H9 (cell line): Measurements from ENCODE around the gene DPF3. TPM values are rescaled to one million over a fixed set of nuclear protein-coding genes. Genes with fewer than 3 reads are reported as not detected.

Experiments
- DNase-seq: peaks from one replicate; pipeline ENCODE4 v3.0.0-alpha.2; 2017
- H2AFZ ChIP-seq: one replicate; pipeline ENCODE4 v1.6.1; 2013; ENCODE audit warnings: mild to moderate bottlenecking, low read length, control low read depth, moderate library complexity
- H2AK5ac ChIP-seq: 2 replicates; pipeline ENCODE4 v1.6.1; 2013; ENCODE audit warnings: low read length, control low read depth, mixed read lengths; ENCODE audit not compliant: insufficient read length
- H2BK120ac ChIP-seq: one replicate; pipeline ENCODE4 v1.6.1; 2013; ENCODE audit warnings: low read depth, mild to moderate bottlenecking, low read length, control low read depth, inconsistent platforms; ENCODE audit not compliant: poor library complexity, severe bottlenecking
- H2BK12ac ChIP-seq: 2 replicates; pipeline ENCODE4 v1.6.1; 2013; ENCODE audit warnings: low read length, control low read depth, mixed read lengths, low read depth; ENCODE audit not compliant: insufficient read length
- H2BK15ac ChIP-seq: 2 replicates; pipeline ENCODE4 v1.6.1; 2013; ENCODE audit warnings: low read depth, low read length, control low read depth
- H2BK20ac ChIP-seq: one replicate; pipeline ENCODE4 v1.6.1; 2013; ENCODE audit warnings: low read depth, mild to moderate bottlenecking, low read length, control low read depth, inconsistent platforms; ENCODE audit not compliant: poor library complexity, severe bottlenecking
- H2BK5ac ChIP-seq: 2 replicates; pipeline ENCODE4 v1.6.1; 2013; ENCODE audit warnings: low read length, control low read depth, mixed read lengths; ENCODE audit not compliant: insufficient read length
- H3K14ac ChIP-seq: 2 replicates; pipeline ENCODE4 v1.6.1; 2013; ENCODE audit warnings: low read length, control low read depth; ENCODE audit not compliant: insufficient read depth
- H3K18ac ChIP-seq: 2 replicates; pipeline ENCODE4 v1.6.1; 2013; ENCODE audit warnings: low read depth, mild to moderate bottlenecking, mixed read lengths, low read length, control low read depth; ENCODE audit not compliant: insufficient read length
- H3K23ac ChIP-seq: 2 replicates; pipeline ENCODE4 v1.6.1; 2013; ENCODE audit warnings: low read length, control low read depth, mixed read lengths, low read depth; ENCODE audit not compliant: insufficient read length
- H3K23me2 ChIP-seq: 2 replicates; pipeline ENCODE4 v1.6.1; 2013; ENCODE audit warnings: low read depth, mild to moderate bottlenecking, mixed read lengths, low read length, control low read depth; ENCODE audit not compliant: insufficient read length, poor library complexity, severe bottlenecking
- H3K27ac ChIP-seq: 2 replicates; pipeline ENCODE4 v1.5.1; 2013; ENCODE audit warnings: low read length, control low read depth, mixed read lengths, low read depth; ENCODE audit not compliant: insufficient read length
- H3K27me3 ChIP-seq: 2 replicates; pipeline ENCODE4 v1.6.1; 2013; ENCODE audit warnings: low read length, control low read depth, inconsistent platforms; ENCODE audit not compliant: insufficient read depth
- H3K4ac ChIP-seq: 2 replicates; pipeline ENCODE4 v1.6.1; 2013; ENCODE audit warnings: low read depth, mild to moderate bottlenecking, control low read depth, inconsistent platforms, low read length, moderate library complexity
- H3K4me1 ChIP-seq: 2 replicates; pipeline ENCODE4 v1.6.1; 2013; ENCODE audit warnings: low read length, control low read depth, inconsistent platforms; ENCODE audit not compliant: insufficient read depth
- H3K4me2 ChIP-seq: 2 replicates; pipeline ENCODE4 v1.6.1; 2013; ENCODE audit warnings: low read length, control low read depth, mixed read lengths; ENCODE audit not compliant: insufficient read length, insufficient read depth
- H3K56ac ChIP-seq: 2 replicates; pipeline ENCODE4 v1.6.1; 2013; ENCODE audit warnings: low read depth, mild to moderate bottlenecking, mixed read lengths, low read length, control low read depth; ENCODE audit not compliant: insufficient read length
- H3K79me1 ChIP-seq: 2 replicates; pipeline ENCODE4 v1.6.1; 2013; ENCODE audit warnings: low read depth, mild to moderate bottlenecking, moderate library complexity, low read length, control low read depth, inconsistent platforms; ENCODE audit not compliant: insufficient read depth, poor library complexity, severe bottlenecking
- H3K79me2 ChIP-seq: 2 replicates; pipeline ENCODE4 v1.6.1; 2013; ENCODE audit warnings: low read length, control low read depth, inconsistent platforms; ENCODE audit not compliant: insufficient read depth
- H3K9ac ChIP-seq: 2 replicates; pipeline ENCODE4 v1.6.1; 2013; ENCODE audit warnings: low read length, control low read depth, mixed read lengths; ENCODE audit not compliant: insufficient read length; ENCODE audit errors: extremely low read depth
- H3K9me3 ChIP-seq: one replicate; pipeline ENCODE4 v1.6.1; 2013; ENCODE audit warnings: low read depth, low read length, inconsistent platforms; ENCODE audit not compliant: control insufficient read depth
- H3T11ph ChIP-seq: one replicate; pipeline ENCODE4 v1.6.1; 2013; ENCODE audit warnings: mild to moderate bottlenecking, low read length, control low read depth, inconsistent platforms
- H4K20me1 ChIP-seq: one replicate; pipeline ENCODE4 v1.6.1; 2013; ENCODE audit not compliant: control insufficient read depth, insufficient read length, insufficient read depth
- H4K5ac ChIP-seq: 2 replicates; pipeline ENCODE4 v1.6.1; 2013; ENCODE audit warnings: low read depth, mild to moderate bottlenecking, mixed read lengths, low read length, control low read depth; ENCODE audit not compliant: insufficient read length
- H4K8ac ChIP-seq: replicated peaks from 2 replicates; pipeline ENCODE4 v1.6.1; 2013; ENCODE audit warnings: low read length, control low read depth, mixed read lengths, low read depth; ENCODE audit not compliant: insufficient read length
- H4K91ac ChIP-seq: 2 replicates; pipeline ENCODE4 v1.6.1; 2013; ENCODE audit warnings: low read depth, mild to moderate bottlenecking, moderate library complexity, mixed read lengths, low read length, control low read depth; ENCODE audit not compliant: insufficient read length
- H3K27ac Mint-ChIP-seq, 3 experiments: 2 replicates in 2 of 3; 3 replicates in 1 of 3; pipeline ENCODE4 v1.8.0; 2020 to 2021; ENCODE audit warnings: mixed read lengths in 3 of 3, mild to moderate bottlenecking in 1 of 3, moderate library complexity in 1 of 3
- H3K27me3 Mint-ChIP-seq: 2 replicates; pipeline ENCODE4 v1.8.0; 2021; ENCODE audit warnings: low read depth, mild to moderate bottlenecking, moderate library complexity, mixed read lengths
- H3K36me3 Mint-ChIP-seq, 3 experiments: 2 replicates in 2 of 3; 3 replicates in 1 of 3; pipeline ENCODE4 v1.8.0; 2020 to 2021; ENCODE audit warnings: low read depth in 3 of 3, mixed read lengths in 3 of 3; ENCODE audit not compliant: insufficient read depth in 1 of 3
- H3K4me1 Mint-ChIP-seq, 2 experiments: 2 replicates each; pipeline ENCODE4 v1.8.0; 2020; ENCODE audit warnings: mixed read lengths in 2 of 2
- H3K4me3 Mint-ChIP-seq, 2 experiments: 2 replicates in 1 of 2; 3 replicates in 1 of 2; pipeline ENCODE4 v1.8.0; 2020 to 2021; ENCODE audit warnings: mild to moderate bottlenecking in 2 of 2, mixed read lengths in 2 of 2, moderate library complexity in 1 of 2
- H3K9me3 Mint-ChIP-seq, 2 experiments: 2 replicates in 1 of 2; 3 replicates in 1 of 2; pipeline ENCODE4 v1.8.0; 2020; ENCODE audit warnings: mild to moderate bottlenecking in 2 of 2, mixed read lengths in 2 of 2, moderate library complexity in 1 of 2
- WGBS: extraction: QIAGEN DNeasy Blood & Tissue Kit; methylation state at CpG from one replicate; pipeline ENCODE4 v1.1.7; 2013; ENCODE audit warnings: missing lambda C conversion rate, low lambda C conversion rate, mixed read lengths; ENCODE audit not compliant: insufficient read length; ENCODE audit errors: extremely low coverage; 5-methylcytosine and 5-hydroxymethylcytosine counted together
- total RNA-seq: library from RNA; stranded (reverse); gene quantifications from 2 replicates; pipeline ENCODE4 v1.2.1, GENCODE V29; 2021
- TF ChIP-seq, protein P1 (sequence below): fragments of 200-600 bp; sonication (generic); conservative IDR thresholded peaks from 3 replicates; pipeline ENCODE4 v1.8.0; 2021; ENCODE audit warnings: antibody characterized with exemption, mild to moderate bottlenecking

DPF3 gene
- total RNA-seq, 1 experiment from 2014 or later, result not detected

DNA sequence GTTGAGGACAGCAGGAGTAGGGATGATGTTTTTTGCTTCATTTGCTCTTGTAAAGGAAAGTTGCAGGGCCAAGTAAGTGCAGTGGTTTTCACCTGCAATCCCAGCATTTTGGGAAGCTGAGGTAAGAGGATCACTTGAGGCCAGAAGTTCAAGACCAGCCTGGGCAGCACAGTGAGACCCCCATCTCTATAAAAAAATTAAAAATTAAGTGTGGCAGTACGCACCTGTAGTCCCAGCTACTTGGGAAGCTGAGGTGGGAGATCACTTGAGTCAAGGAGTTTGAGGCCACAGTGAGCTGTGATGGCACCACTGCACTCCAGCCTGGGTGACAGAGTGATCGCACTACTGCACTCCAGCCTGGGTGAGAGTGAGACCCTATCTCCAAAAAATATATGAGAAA, 10.8 kb downstream of the DPF3 start:
- no peak overlapping the region for H3K9ac ChIP-seq
- no peak overlapping the region for H3K18ac ChIP-seq
- no peak overlapping the region for H3K56ac ChIP-seq
- H3K23ac ChIP-seq, result no peak overlapping the region
- no peak overlapping the region for H2BK20ac ChIP-seq
- H4K8ac ChIP-seq, result no peak overlapping the region
- no peak overlapping the region for H3T11ph ChIP-seq
- H3K4me1 ChIP-seq, result peaks cover 10% of the 10 kb centered on the region
- H3K36me3 Mint-ChIP-seq, result peaks cover 0 to 6% (median 2%) of the 10 kb centered on the region in 3 experiments; a peak in 3 of 7 replicates
- H4K91ac ChIP-seq, result no peak overlapping the region
- H3K27me3 ChIP-seq, result no peaks in the 10 kb centered on the region
- no peak overlapping the region for H3K4me2 ChIP-seq
- H3K4me3 Mint-ChIP-seq, result no peak overlapping the region; a peak in 1 of 5 replicates
- H3K9me3 Mint-ChIP-seq, result peaks cover 8 to 9% of the 10 kb centered on the region in 2 experiments
- H2AFZ ChIP-seq, result no peak overlapping the region
- no peak overlapping the region for H2BK5ac ChIP-seq
- H3K27ac Mint-ChIP-seq, result no peak overlapping the region
- TF ChIP-seq, protein P1, sequence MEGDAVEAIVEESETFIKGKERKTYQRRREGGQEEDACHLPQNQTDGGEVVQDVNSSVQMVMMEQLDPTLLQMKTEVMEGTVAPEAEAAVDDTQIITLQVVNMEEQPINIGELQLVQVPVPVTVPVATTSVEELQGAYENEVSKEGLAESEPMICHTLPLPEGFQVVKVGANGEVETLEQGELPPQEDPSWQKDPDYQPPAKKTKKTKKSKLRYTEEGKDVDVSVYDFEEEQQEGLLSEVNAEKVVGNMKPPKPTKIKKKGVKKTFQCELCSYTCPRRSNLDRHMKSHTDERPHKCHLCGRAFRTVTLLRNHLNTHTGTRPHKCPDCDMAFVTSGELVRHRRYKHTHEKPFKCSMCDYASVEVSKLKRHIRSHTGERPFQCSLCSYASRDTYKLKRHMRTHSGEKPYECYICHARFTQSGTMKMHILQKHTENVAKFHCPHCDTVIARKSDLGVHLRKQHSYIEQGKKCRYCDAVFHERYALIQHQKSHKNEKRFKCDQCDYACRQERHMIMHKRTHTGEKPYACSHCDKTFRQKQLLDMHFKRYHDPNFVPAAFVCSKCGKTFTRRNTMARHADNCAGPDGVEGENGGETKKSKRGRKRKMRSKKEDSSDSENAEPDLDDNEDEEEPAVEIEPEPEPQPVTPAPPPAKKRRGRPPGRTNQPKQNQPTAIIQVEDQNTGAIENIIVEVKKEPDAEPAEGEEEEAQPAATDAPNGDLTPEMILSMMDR, result no peak
- peaks cover 20% of the 10 kb centered on the region for H3K27me3 Mint-ChIP-seq
- H3K9me3 ChIP-seq, result peaks cover 6% of the 10 kb centered on the region
- H4K20me1 ChIP-seq, result no peaks in the 10 kb centered on the region
- H4K5ac ChIP-seq, result no peak overlapping the region
- no peak overlapping the region for H2BK15ac ChIP-seq
- H3K4ac ChIP-seq, result no peak overlapping the region
- no peaks in the 10 kb centered on the region for H3K79me1 ChIP-seq
- no peaks in the 10 kb centered on the region for H3K79me2 ChIP-seq
- no peak overlapping the region for H2AK5ac ChIP-seq
- no peaks in the 10 kb centered on the region for H3K23me2 ChIP-seq
- DNase-seq, result no peak
- H2BK120ac ChIP-seq, result no peak overlapping the region
- H3K14ac ChIP-seq, result no peak overlapping the region
- no CpG with 5 or more reads among the region's 2 CpGs for WGBS
- H2BK12ac ChIP-seq, result no peak overlapping the region
- H3K4me1 Mint-ChIP-seq, result peaks cover 24 to 38% of the 10 kb centered on the region in 2 experiments
- H3K27ac ChIP-seq, result no peak overlapping the region
